Spleen (tissue), 11 donors: ENCODE measurements around the gene DPYSL4. TPM values are rescaled to one million over a fixed set of nuclear protein-coding genes. Genes with fewer than 3 reads are reported as not detected.

Source experiments
- DNase-seq: peaks from one replicate; pipeline ENCODE4 v3.0.0-alpha.2; 2020
- H3K27ac ChIP-seq, 8 donors: fragments of 200-600 bp; sonication (generic) in 7 of 8; 1 replicate in 4 of 8; 2 replicates in 4 of 8; pipeline versions ENCODE4 v1.5.0 to v1.8.0; 2016 to 2021; ENCODE audit warnings: inconsistent platforms in 4 of 8, mild to moderate bottlenecking in 4 of 8, moderate library complexity in 1 of 8
- H3K27me3 ChIP-seq, 7 donors: fragments of 200-600 bp; sonication (generic) in 6 of 7; replicated peaks in 1 of 7; 1 replicate in 4 of 7; 2 replicates in 3 of 7; pipeline versions ENCODE4 v1.5.0 to v1.8.0; 2016 to 2021; ENCODE audit warnings: inconsistent platforms in 3 of 7, mild to moderate bottlenecking in 1 of 7
- H3K36me3 ChIP-seq, 6 donors: fragments of 200-600 bp; sonication (generic) in 5 of 6; 1 replicate in 4 of 6; 2 replicates in 2 of 6; pipeline versions ENCODE4 v1.5.0 to v1.8.0; 2016 to 2021; ENCODE audit warnings: inconsistent platforms in 2 of 6
- H3K4me1 ChIP-seq, 6 donors: fragments of 200-600 bp; sonication (generic) in 5 of 6; 1 replicate in 3 of 6; 2 replicates in 3 of 6; pipeline versions ENCODE4 v1.5.0 to v1.8.0; 2016 to 2021; ENCODE audit warnings: inconsistent platforms in 3 of 6
- H3K4me3 ChIP-seq, 8 donors: fragments of 200-600 bp; sonication (generic) in 7 of 8; 1 replicate in 4 of 8; 2 replicates in 4 of 8; pipeline versions ENCODE4 v1.5.0 to v1.8.0; 2016 to 2021; ENCODE audit warnings: inconsistent platforms in 4 of 8, mild to moderate bottlenecking in 4 of 8, moderate library complexity in 2 of 8
- H3K9me3 ChIP-seq, 8 donors: fragments of 200-600 bp; sonication (generic) in 7 of 8; 1 replicate in 4 of 8; 2 replicates in 4 of 8; pipeline versions ENCODE4 v1.5.0 to v1.8.0; 2016 to 2021; ENCODE audit warnings: inconsistent platforms in 4 of 8
- CTCF ChIP-seq, 11 experiments: fragments of 200-600 bp in 7 of 11; fragments of 450-650 bp in 4 of 11; sonication (generic) in 4 of 11; IDR thresholded peaks in 8 of 11; conservative IDR thresholded peaks in 3 of 11; 1 replicate in 7 of 11; 2 replicates in 4 of 11; pipeline versions ENCODE4 v1.4.0 to v1.8.0; 2016 to 2021; ENCODE audit warnings: antibody characterized with exemption in 11 of 11, inconsistent platforms in 4 of 11, mild to moderate bottlenecking in 1 of 11
- POLR2A ChIP-seq, 3 donors: fragments of 450-650 bp; IDR thresholded peaks; one replicate each; pipeline ENCODE4 v1.5.1; 2017; ENCODE audit warnings: antibody characterized with exemption in 3 of 3, mild to moderate bottlenecking in 1 of 3
- POLR2AphosphoS5 ChIP-seq, 3 donors: sonication (generic); formaldehyde crosslinking; IDR thresholded peaks; one replicate each; pipeline ENCODE4 v1.5.1; 2017; ENCODE audit warnings: antibody characterized with exemption in 3 of 3
- WGBS, 5 donors: extraction: QIAGEN DNeasy Blood & Tissue Kit in 3 of 5; methylation state at CpG; one replicate each; pipeline versions ENCODE4 v1.1.5 to v1.1.7; 2013 to 2018; 5-methylcytosine and 5-hydroxymethylcytosine counted together
- intact Hi-C: fragments of 100-400 bp; cut with DNase I; formaldehyde crosslinking; loops from one replicate; pipeline ENCODE4 v1.15.0; 2023; ENCODE audit warnings: low total_unique reads
- polyA plus RNA-seq, 3 donors: library from polyadenylated mRNA; stranded (reverse); fragments of 200-250 nt; gene quantifications; one replicate each; pipeline ENCODE4 v1.2.1, GENCODE V29; 2013
- total RNA-seq, 7 donors: library from RNA; depleted of rRNA in 3 of 7; stranded (reverse); fragments of >200 nt in 3 of 7; fragmentation: NEBNext Ultra II Directional in 4 of 7; extraction: Animal tissue kit (Norgen Biotek cat#: 25700) in 4 of 7; gene quantifications; one replicate each; pipeline versions ENCODE4 v1.1.0 to v1.2.1, GENCODE V29; 2016 to 2021
- donor health status: healthy with polysubstance abuse.
- donor health status: DM: no; HTN: no; CAD: no; lungs with moderate emphysema.
- donor health status: DM: no; HTN: no; CAD: no.
- donor health status: Bipolar disorder and iron deficiency.
- donor health status: healthy.
- donor health status: DM: no; HTN: no; CAD: no.
- donor health status: DM: yes; HTN: yes; CAD: no.

DPYSL4 gene
- total and polyA plus RNA-seq, 10 donors, result 0.55 to 6.0 (median 1.0) TPM; not detected in 1

- TF ChIP-seq CTCF (IDR thresholded peaks at IDR 0.05 in 8 of 11, conservative IDR thresholded peaks at IDR 0.05 in 3 of 11), result no peak
- TF ChIP-seq POLR2AphosphoS5 (IDR thresholded peaks at IDR 0.05), result no peak
- no peak for TF ChIP-seq POLR2A (IDR thresholded peaks at IDR 0.05)
- no peak overlapping the region for H3K27ac ChIP-seq
- no peak overlapping the region for H3K4me3 ChIP-seq
- H3K4me1 ChIP-seq, result peaks cover 0 to 10% (median 0%) of the 10 kb centered on the region in 6 donors
- 90 to 94% (median 90%) methylated on average over 5 of the region's 5 CpGs for WGBS, 5 donors
- intact Hi-C loops, result no loop called here
- peaks cover 0 to 13% (median 0%) of the 10 kb centered on the region in 6 donors for H3K36me3 ChIP-seq
- no peaks in the 10 kb centered on the region for H3K9me3 ChIP-seq
- peak; percentile 41 for DNase-seq
- peaks cover 0 to 60% (median 12%) of the 10 kb centered on the region in 7 donors for H3K27me3 ChIP-seq
Observed at GRCh38 chr10:132173185-132173584, 13.6 kb upstream of the DPYSL4 start.

GRCh38 chr10:132174237-132174636, 12.5 kb upstream of the DPYSL4 start:
- 84 to 91% (median 88%) methylated on average over 9 to 11 of the region's 11 CpGs for WGBS, 5 donors
- Histone ChIP-seq H3K4me3 (no peak overlapping the region), H3K27ac (no peak overlapping the region), H3K36me3 (peaks cover 0 to 5% (median 0%) of the 10 kb centered on the region in 6 donors), H3K27me3 (peaks cover 0 to 61% (median 18%) of the 10 kb centered on the region in 7 donors), H3K4me1 (peaks cover 0 to 10% (median 0%) of the 10 kb centered on the region in 6 donors), H3K9me3 (no peaks in the 10 kb centered on the region)
- no peak for TF ChIP-seq POLR2AphosphoS5 (IDR thresholded peaks at IDR 0.05)
- DNase-seq, result peak; percentile 22
- intact Hi-C loops, result no loop called here

GRCh38 chr10:132175408-132175807, 11.3 kb upstream of the DPYSL4 start:
- no peak overlapping the region for H3K4me3 ChIP-seq
- 39 to 48% (median 46%) methylated on average over 5 to 6 of the region's 6 CpGs for WGBS, 5 donors
- H3K4me1 ChIP-seq, result peaks cover 0 to 10% (median 0%) of the 10 kb centered on the region in 6 donors
- no peak for TF ChIP-seq POLR2AphosphoS5 (IDR thresholded peaks at IDR 0.05)
- TF ChIP-seq CTCF (IDR thresholded peaks at IDR 0.05 in 8 of 11, conservative IDR thresholded peaks at IDR 0.05 in 3 of 11), result no peak
- no peak for TF ChIP-seq POLR2A (IDR thresholded peaks at IDR 0.05)
- no peaks in the 10 kb centered on the region for H3K36me3 ChIP-seq
- H3K9me3 ChIP-seq, result no peaks in the 10 kb centered on the region
- peak; percentile 67 for DNase-seq
- H3K27me3 ChIP-seq, result peaks cover 0 to 61% (median 20%) of the 10 kb centered on the region in 7 donors
- no peak overlapping the region for H3K27ac ChIP-seq
- intact Hi-C loops, result no loop called here

- Histone ChIP-seq H3K9me3 (no peaks in the 10 kb centered on the region), H3K36me3 (no peaks in the 10 kb centered on the region), H3K27me3 (peaks cover 0 to 61% (median 20%) of the 10 kb centered on the region in 7 donors), H3K4me3 (no peak overlapping the region), H3K27ac (no peak overlapping the region), H3K4me1 (peaks cover 0 to 10% (median 0%) of the 10 kb centered on the region in 6 donors)
- no peak for TF ChIP-seq POLR2AphosphoS5 (IDR thresholded peaks at IDR 0.05)
- no peak for TF ChIP-seq POLR2A (IDR thresholded peaks at IDR 0.05)
- TF ChIP-seq CTCF (IDR thresholded peaks at IDR 0.05 in 8 of 11, conservative IDR thresholded peaks at IDR 0.05 in 3 of 11), result no peak
- WGBS, 5 donors, result 7 to 20% (median 12%) methylated on average over 12 to 16 of the region's 16 CpGs
- DNase-seq, result peak; percentile 59
- intact Hi-C loops, result no loop called here
Observed at GRCh38 chr10:132175907-132176581, 10.7 kb upstream of the DPYSL4 start.
